ENCODE results near the gene UCK1. TPM values are rescaled to one million over a fixed set of nuclear protein-coding genes. Genes with fewer than 3 reads are reported as not detected.
"Not testable (repeated sequence)": the region's sequence is repeated elsewhere in the genome, so short reads cannot be mapped to it uniquely, and the experiment has no call there.

Gene UCK1
- polyA plus RNA-seq, 3 donors = 15.9 to 19.9 (median 16.3) TPM

DNA sequence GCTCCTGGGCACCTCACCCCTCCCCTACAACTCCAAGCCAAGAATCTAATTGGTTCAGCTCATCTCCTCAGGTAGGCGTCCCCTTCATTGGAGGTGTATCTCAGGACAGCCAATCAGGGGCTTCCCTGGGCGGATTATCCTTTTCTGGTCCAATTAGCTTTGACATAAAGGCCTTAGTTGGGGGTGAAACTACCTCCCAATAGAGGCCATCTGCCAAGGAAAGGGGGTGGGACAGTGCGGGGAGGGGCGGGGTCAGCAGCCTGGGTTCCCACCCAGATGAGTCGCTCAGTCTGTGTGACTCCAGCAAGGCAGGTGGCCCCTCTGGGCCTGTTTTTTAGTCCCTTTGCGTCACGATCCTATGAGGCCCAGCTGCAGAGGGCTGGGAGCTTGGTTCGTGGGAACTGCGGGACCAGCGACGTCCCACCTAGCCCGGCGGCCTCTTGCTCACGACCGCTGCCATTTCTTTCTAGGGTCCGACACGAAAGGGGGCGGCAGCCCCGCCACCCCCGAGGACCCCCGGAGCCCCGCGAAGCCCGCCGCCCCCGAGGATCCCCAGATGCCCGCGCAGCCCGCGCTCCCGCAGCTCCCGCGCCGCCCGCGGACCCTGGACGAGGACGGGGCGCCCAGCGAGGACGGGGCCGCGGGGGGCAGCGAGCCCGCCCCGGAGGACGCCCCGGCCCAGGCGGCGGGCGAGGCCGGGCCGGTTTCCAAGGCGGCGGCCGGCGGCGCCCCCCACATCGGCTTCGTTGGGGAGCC lies 23.2 kb upstream of the UCK1 start:
- TF ChIP-seq CTCF (IDR thresholded peaks at IDR 0.05) = no peak
- Histone ChIP-seq H3K27ac (ENCODE audit: low read depth in 1 of 2, low read length in 2 of 2) (no peak overlapping the region), H3K4me1 (ENCODE audit: control insufficient read depth in 1 of 2, insufficient read depth in 2 of 2, low read length in 2 of 2) (no peaks in the 10 kb centered on the region), H3K79me2 (ENCODE audit: insufficient read depth, low read length) (no peaks in the 10 kb centered on the region), H4K20me1 (ENCODE audit: insufficient read depth, low read length) (no peaks in the 10 kb centered on the region), H3K36me3 (replicated peaks in 1 of 2; ENCODE audit: control insufficient read depth in 1 of 2, insufficient read depth in 2 of 2, low read length in 2 of 2) (no peaks in the 10 kb centered on the region), H3K4me3 (replicated peaks in 1 of 3; ENCODE audit: low read depth in 2 of 3, low read length in 3 of 3) (no peak overlapping the region), H3K9ac (ENCODE audit: insufficient read depth, low read length, poor library complexity, severe bottlenecking) (no peak overlapping the region), H3K4me2 (replicated peaks; ENCODE audit: extremely low read depth, low read length, poor library complexity, severe bottlenecking) (no peak overlapping the region), H3K9me3 (replicated peaks in 1 of 2; ENCODE audit: control insufficient read depth in 1 of 2, insufficient read depth in 1 of 2, low read length in 2 of 2) (peaks cover 0 to 9% of the 10 kb centered on the region in 2 donors), H3K27me3 (ENCODE audit: control insufficient read depth in 2 of 2, insufficient read depth in 2 of 2, low read length in 2 of 2) (peaks cover 11 to 34% of the 10 kb centered on the region in 2 donors), H2AFZ (ENCODE audit: insufficient read depth, low read depth, low read length, poor library complexity, severe bottlenecking) (no peak overlapping the region)
- intact Hi-C loops (cut with micrococcal nuclease) = no loop called here
- WGBS (ENCODE audit: insufficient coverage) = 26% methylated on average over 58 of the region's 60 CpGs
- Mint-ChIP-seq H3K27ac (no peak overlapping the region), H3K9me3 (peaks cover 0 to 18% (median 10%) of the 10 kb centered on the region in 7 donors), H3K27me3 (ENCODE audit: low read depth in 3 of 3) (peaks cover 45 to 55% (median 54%) of the 10 kb centered on the region in 3 donors), H3K4me1 (peaks cover 3% of the 10 kb centered on the region), H3K4me3 (peak overlapping the region in 1 of 2 donors; percentile 42), H3K36me3 (no peaks in the 10 kb centered on the region)
- DNase-seq = no peak

GRCh38 chr9:131552030-131552429 lies 21.0 kb upstream of the UCK1 start:
- no peak overlapping the region for H3K4me3 Mint-ChIP-seq
- peaks cover 0 to 7% of the 10 kb centered on the region in 2 donors for H3K36me3 Mint-ChIP-seq
- H3K9ac ChIP-seq (ENCODE audit: insufficient read depth, low read length, poor library complexity, severe bottlenecking) = no peak overlapping the region
- H3K4me1 Mint-ChIP-seq = peaks cover 3% of the 10 kb centered on the region
- no peaks in the 10 kb centered on the region for H3K79me2 ChIP-seq (ENCODE audit: insufficient read depth, low read length)
- H3K4me2 ChIP-seq (replicated peaks; ENCODE audit: extremely low read depth, low read length, poor library complexity, severe bottlenecking) = no peak overlapping the region
- no peak for DNase-seq
- no peaks in the 10 kb centered on the region for H3K36me3 ChIP-seq (replicated peaks in 1 of 2; ENCODE audit: control insufficient read depth in 1 of 2, insufficient read depth in 2 of 2, low read length in 2 of 2)
- H3K27me3 ChIP-seq (ENCODE audit: control insufficient read depth in 2 of 2, insufficient read depth in 2 of 2, low read length in 2 of 2) = peaks cover 16 to 47% of the 10 kb centered on the region in 2 donors
- no peak for TF ChIP-seq CTCF (IDR thresholded peaks at IDR 0.05)
- no peak overlapping the region for H3K27ac ChIP-seq (ENCODE audit: low read depth in 1 of 2, low read length in 2 of 2)
- H3K9me3 ChIP-seq (replicated peaks in 1 of 2; ENCODE audit: control insufficient read depth in 1 of 2, insufficient read depth in 1 of 2, low read length in 2 of 2) = peaks cover 0 to 11% of the 10 kb centered on the region in 2 donors
- no peak overlapping the region for H3K27ac Mint-ChIP-seq
- no peaks in the 10 kb centered on the region for H3K4me1 ChIP-seq (ENCODE audit: control insufficient read depth in 1 of 2, insufficient read depth in 2 of 2, low read length in 2 of 2)
- peaks cover 68 to 77% (median 75%) of the 10 kb centered on the region in 3 donors for H3K27me3 Mint-ChIP-seq (ENCODE audit: low read depth in 3 of 3)
- H2AFZ ChIP-seq (ENCODE audit: insufficient read depth, low read depth, low read length, poor library complexity, severe bottlenecking) = no peak overlapping the region
- H3K9me3 Mint-ChIP-seq = peaks cover 3 to 34% (median 24%) of the 10 kb centered on the region in 7 donors
- H3K4me3 ChIP-seq (replicated peaks in 1 of 3; ENCODE audit: low read depth in 2 of 3, low read length in 3 of 3) = no peak overlapping the region
- intact Hi-C loops (cut with micrococcal nuclease) = no loop called here
- no peaks in the 10 kb centered on the region for H4K20me1 ChIP-seq (ENCODE audit: insufficient read depth, low read length)
- 100% methylated on average over 1 of the region's 6 CpGs for WGBS (ENCODE audit: insufficient coverage)

DNA sequence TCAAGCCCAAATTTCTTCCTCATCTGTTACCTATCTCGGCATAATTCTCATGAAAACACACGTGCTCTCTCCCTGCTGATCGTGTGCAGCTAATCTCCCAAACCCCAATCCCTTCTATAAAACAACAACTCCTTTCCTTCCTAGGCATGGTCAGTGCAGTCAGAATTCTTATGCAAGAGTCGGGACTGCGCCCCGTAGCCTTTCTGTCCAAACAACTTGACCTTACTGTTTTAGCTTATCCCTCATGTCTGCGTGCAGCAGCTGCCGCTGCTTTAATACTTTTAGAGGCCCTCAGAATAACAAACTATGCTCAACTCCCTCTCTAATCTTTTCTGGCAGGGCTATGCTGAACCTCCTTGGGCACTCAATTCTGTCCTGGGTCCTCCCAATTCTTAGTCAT lies 19.4 kb upstream of the UCK1 start:
- H3K4me3 Mint-ChIP-seq; H3K4me2 ChIP-seq (replicated peaks; ENCODE audit: extremely low read depth, low read length, poor library complexity, severe bottlenecking); H3K4me1 Mint-ChIP-seq; H3K36me3 Mint-ChIP-seq; H2AFZ ChIP-seq (ENCODE audit: insufficient read depth, low read depth, low read length, poor library complexity, severe bottlenecking); H3K27ac ChIP-seq (ENCODE audit: low read depth in 1 of 2, low read length in 2 of 2); H3K27ac Mint-ChIP-seq; H3K9ac ChIP-seq (ENCODE audit: insufficient read depth, low read length, poor library complexity, severe bottlenecking); H3K36me3 ChIP-seq (replicated peaks in 1 of 2; ENCODE audit: control insufficient read depth in 1 of 2, insufficient read depth in 2 of 2, low read length in 2 of 2); H3K4me3 ChIP-seq (replicated peaks in 1 of 3; ENCODE audit: low read depth in 2 of 3, low read length in 3 of 3); intact Hi-C loops (cut with micrococcal nuclease); H3K4me1 ChIP-seq (ENCODE audit: control insufficient read depth in 1 of 2, insufficient read depth in 2 of 2, low read length in 2 of 2); H4K20me1 ChIP-seq (ENCODE audit: insufficient read depth, low read length); H3K79me2 ChIP-seq (ENCODE audit: insufficient read depth, low read length); DNase-seq: not testable (repeated sequence)
- WGBS (ENCODE audit: insufficient coverage) = 95% methylated on average over 8 of the region's 8 CpGs
- Histone ChIP-seq H3K27me3 (ENCODE audit: control insufficient read depth in 2 of 2, insufficient read depth in 2 of 2, low read length in 2 of 2) (peaks cover 29 to 52% of the 10 kb centered on the region in 2 donors), H3K9me3 (replicated peaks in 1 of 2; ENCODE audit: control insufficient read depth in 1 of 2, insufficient read depth in 1 of 2, low read length in 2 of 2) (peaks cover 6 to 21% of the 10 kb centered on the region in 2 donors)
- H3K9me3 Mint-ChIP-seq = peaks cover 3 to 40% (median 29%) of the 10 kb centered on the region in 7 donors
- H3K27me3 Mint-ChIP-seq (ENCODE audit: low read depth in 3 of 3) = peaks cover 72 to 80% (median 75%) of the 10 kb centered on the region in 3 donors

Data from CD14-positive monocyte (primary cell).